LNCAP (cell line): Measurements from ENCODE around the gene RPL6.

Source experiments
- CTCF ChIP-seq: fragments of 450-650 bp; IDR thresholded peaks from 2 replicates; pipeline ENCODE4 v1.5.1; 2017; ENCODE audit warnings: mild to moderate bottlenecking

The RPL6 gene

GRCh38 chr12:112409064-112409905, at the start of gene RPL6:
Gene RPL6, minus strand, starts transcription at chr12:112409605. Its CDS starts 949 bp downstream, at chr12:112408656.
- no peak for TF ChIP-seq CTCF

GRCh38 chr12:112458751-112459150, 49.3 kb upstream of the RPL6 start:
- no peak for TF ChIP-seq CTCF

- TF ChIP-seq CTCF, result no peak
These were observed 48.9 kb upstream of the RPL6 start for GRCh38 chr12:112458330-112458729.

GRCh38 chr12:112456029-112456428, 46.6 kb upstream of the RPL6 start:
- no peak for TF ChIP-seq CTCF

- no peak for TF ChIP-seq CTCF
These were observed 41.3 kb upstream of the RPL6 start for GRCh38 chr12:112450725-112451124.

GRCh38 chr12:112447106-112447505, 37.7 kb upstream of the RPL6 start:
- TF ChIP-seq CTCF, result no peak

GRCh38 chr12:112446008-112446725, 36.8 kb upstream of the RPL6 start:
- TF ChIP-seq CTCF, result no peak
